Breast epithelium (tissue), 4 donors: ENCODE measurements around the gene CNGB1. TPM values are rescaled to one million over a fixed set of nuclear protein-coding genes. Genes with fewer than 3 reads are reported as not detected.
"Not testable (repeated sequence)": the region's sequence is repeated elsewhere in the genome, so short reads cannot be mapped to it uniquely, and the experiment has no call there.

Experiments used
- DNase-seq, 2 donors: peaks; one replicate each; pipeline ENCODE4 v3.0.0-alpha.2; 2019; ENCODE audit warnings: low spot score in 2 of 2
- H3K27ac ChIP-seq, 2 donors: fragments of 200-600 bp; sonication (generic) in 1 of 2; one replicate each; pipeline ENCODE4 v1.5.1; 2016 to 2019; ENCODE audit warnings: mild to moderate bottlenecking in 1 of 2
- H3K27me3 ChIP-seq, 2 donors: fragments of 200-600 bp; sonication (generic) in 1 of 2; one replicate each; pipeline versions ENCODE4 v1.5.1 to v1.6.0; 2017 to 2019; ENCODE audit warnings: control low read depth in 1 of 2, mild to moderate bottlenecking in 1 of 2
- H3K36me3 ChIP-seq: fragments of 200-600 bp; one replicate; pipeline ENCODE4 v1.5.1; 2019
- H3K4me1 ChIP-seq, 2 donors: fragments of 200-600 bp; sonication (generic); one replicate each; pipeline ENCODE4 v1.5.1; 2016 to 2019; ENCODE audit warnings: control low read depth in 1 of 2
- H3K4me3 ChIP-seq, 3 donors: fragments of 200-600 bp; sonication (generic); 1 replicate in 2 of 3; 2 replicates in 1 of 3; pipeline ENCODE4 v1.5.1; 2016 to 2019; ENCODE audit warnings: mild to moderate bottlenecking in 3 of 3, moderate library complexity in 2 of 3
- H3K9me3 ChIP-seq, 2 donors: fragments of 200-600 bp; sonication (generic) in 1 of 2; one replicate each; pipeline ENCODE4 v1.5.1; 2016 to 2019; ENCODE audit warnings: control low read depth in 1 of 2
- POLR2A ChIP-seq: fragments of 450-650 bp; IDR thresholded peaks from one replicate; pipeline ENCODE4 v1.6.1; 2016; ENCODE audit warnings: antibody characterized with exemption, mild to moderate bottlenecking, moderate library complexity
- POLR2AphosphoS5 ChIP-seq, 3 donors: sonication (generic); formaldehyde crosslinking; IDR thresholded peaks; one replicate each; pipeline ENCODE4 v1.6.1; 2017; ENCODE audit warnings: antibody characterized with exemption in 3 of 3
- intact Hi-C: fragments of 100-400 bp; cut with DNase I; formaldehyde crosslinking; loops from one replicate; pipeline ENCODE4 v1.15.1; 2023; ENCODE audit warnings: low total_unique reads
- total RNA-seq, 3 donors: library from RNA; depleted of rRNA; stranded (reverse); fragments of >200 nt; gene quantifications; one replicate each; pipeline ENCODE4 v1.1.0, GENCODE V29; 2016
- TF ChIP-seq, protein P1 (sequence below), 3 donors: fragments of 450-650 bp; IDR thresholded peaks; one replicate each; pipeline ENCODE4 v1.5.1; 2016 to 2017; ENCODE audit warnings: antibody characterized with exemption in 3 of 3, mild to moderate bottlenecking in 3 of 3, moderate library complexity in 3 of 3

The CNGB1 gene
- total RNA-seq, 3 donors from 2014 or later = not detected

DNA sequence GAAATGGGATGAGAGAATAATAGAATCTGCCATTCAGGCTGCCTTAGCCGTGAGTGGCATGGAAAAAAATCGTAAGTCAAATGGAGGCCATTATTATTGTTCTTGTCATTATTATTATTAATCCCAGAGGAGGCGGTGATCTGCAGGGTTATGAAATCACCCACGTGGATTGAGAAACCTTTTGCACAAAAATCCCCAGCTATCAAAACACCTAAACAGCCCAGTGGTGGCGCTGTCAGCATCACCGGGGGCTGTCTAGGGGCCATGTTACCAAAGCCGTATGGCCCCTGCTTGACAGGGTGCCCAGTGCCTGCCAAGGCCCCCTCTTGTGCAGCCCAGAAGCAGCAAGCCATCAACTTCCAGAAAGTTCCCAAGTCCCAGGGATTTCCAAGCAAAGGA lies 25.2 kb downstream of the CNGB1 start:
- no peaks in the 10 kb centered on the region for H3K9me3 ChIP-seq
- H3K27ac ChIP-seq = no peak overlapping the region
- TF ChIP-seq, protein P1, sequence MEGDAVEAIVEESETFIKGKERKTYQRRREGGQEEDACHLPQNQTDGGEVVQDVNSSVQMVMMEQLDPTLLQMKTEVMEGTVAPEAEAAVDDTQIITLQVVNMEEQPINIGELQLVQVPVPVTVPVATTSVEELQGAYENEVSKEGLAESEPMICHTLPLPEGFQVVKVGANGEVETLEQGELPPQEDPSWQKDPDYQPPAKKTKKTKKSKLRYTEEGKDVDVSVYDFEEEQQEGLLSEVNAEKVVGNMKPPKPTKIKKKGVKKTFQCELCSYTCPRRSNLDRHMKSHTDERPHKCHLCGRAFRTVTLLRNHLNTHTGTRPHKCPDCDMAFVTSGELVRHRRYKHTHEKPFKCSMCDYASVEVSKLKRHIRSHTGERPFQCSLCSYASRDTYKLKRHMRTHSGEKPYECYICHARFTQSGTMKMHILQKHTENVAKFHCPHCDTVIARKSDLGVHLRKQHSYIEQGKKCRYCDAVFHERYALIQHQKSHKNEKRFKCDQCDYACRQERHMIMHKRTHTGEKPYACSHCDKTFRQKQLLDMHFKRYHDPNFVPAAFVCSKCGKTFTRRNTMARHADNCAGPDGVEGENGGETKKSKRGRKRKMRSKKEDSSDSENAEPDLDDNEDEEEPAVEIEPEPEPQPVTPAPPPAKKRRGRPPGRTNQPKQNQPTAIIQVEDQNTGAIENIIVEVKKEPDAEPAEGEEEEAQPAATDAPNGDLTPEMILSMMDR (IDR thresholded peaks at IDR 0.05) = no peak
- no peak for TF ChIP-seq POLR2AphosphoS5 (IDR thresholded peaks at IDR 0.05)
- no peak for TF ChIP-seq POLR2A
- intact Hi-C loops = no loop called here
- H3K4me1 ChIP-seq = no peaks in the 10 kb centered on the region
- no peaks in the 10 kb centered on the region for H3K36me3 ChIP-seq
- no peaks in the 10 kb centered on the region for H3K27me3 ChIP-seq
- no peak overlapping the region for H3K4me3 ChIP-seq
- DNase-seq = no peak

DNA sequence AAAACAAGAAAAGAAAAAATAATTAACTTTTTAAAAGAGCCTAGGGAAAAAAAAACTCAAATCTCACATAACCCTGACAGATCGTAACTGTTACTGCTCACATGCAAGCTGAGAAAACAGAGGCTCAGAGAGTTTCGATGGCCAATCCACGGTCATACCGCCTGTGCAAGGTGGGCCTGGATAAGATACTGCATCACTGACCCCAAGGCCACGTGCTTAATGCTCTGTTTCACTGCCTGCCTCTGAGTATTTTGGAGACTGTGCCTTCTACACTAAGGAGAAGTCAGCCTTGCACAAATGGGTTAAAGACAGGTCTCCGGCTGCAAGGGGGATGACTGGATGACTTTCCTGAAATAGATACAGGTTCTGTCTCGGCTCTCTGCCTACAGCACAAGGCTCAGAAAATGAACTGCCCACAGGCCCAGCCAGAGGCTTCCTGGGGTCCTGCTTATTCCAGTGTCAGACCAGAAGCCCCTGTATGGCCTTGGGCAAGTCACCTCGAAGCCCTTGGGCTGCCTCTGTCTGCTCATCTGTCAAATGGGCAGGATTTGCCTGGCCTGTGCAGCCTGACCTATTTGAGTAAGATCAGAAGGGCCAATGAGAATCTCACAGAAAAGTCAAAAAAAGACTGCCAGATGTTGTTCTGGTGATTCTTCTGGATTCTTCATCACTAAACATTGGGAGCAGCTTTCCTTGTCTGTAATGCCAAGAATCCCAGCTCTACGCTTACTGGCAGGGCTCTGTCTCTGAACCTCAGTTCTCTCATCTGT lies 25.8 kb downstream of the CNGB1 start:
- no peaks in the 10 kb centered on the region for H3K4me1 ChIP-seq

DNA sequence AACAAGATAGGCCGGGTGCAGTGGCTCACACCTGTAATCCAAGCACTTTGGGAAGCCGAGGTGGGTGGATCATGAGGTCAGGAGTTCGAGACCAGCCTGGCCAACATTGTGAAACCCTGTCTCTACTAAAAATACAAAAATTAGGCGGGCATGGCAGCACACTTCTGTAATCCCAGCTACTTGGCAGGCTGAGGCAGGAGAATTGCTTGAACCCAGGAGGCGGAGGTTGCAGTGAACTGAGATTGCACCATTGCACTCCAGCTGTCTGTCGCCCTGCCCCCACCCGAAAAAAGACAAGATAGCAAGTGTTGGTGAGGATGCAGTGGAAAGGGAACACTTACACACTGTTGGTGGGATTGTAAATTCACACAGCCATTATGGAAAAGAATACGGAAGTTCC lies 27.5 kb downstream of the CNGB1 start:
- H3K4me1 ChIP-seq = peaks cover 4 to 10% of the 10 kb centered on the region in 2 donors
- H3K36me3 ChIP-seq, H3K9me3 ChIP-seq, H3K27ac ChIP-seq, H3K27me3 ChIP-seq, DNase-seq, H3K4me3 ChIP-seq, intact Hi-C loops: not testable (repeated sequence)

More for the DNA sequence above, 25.8 kb downstream of the CNGB1 start:
- Histone ChIP-seq H3K27me3 (no peaks in the 10 kb centered on the region), H3K4me3 (no peak overlapping the region), H3K9me3 (no peaks in the 10 kb centered on the region), H3K36me3 (no peaks in the 10 kb centered on the region), H3K27ac (no peak overlapping the region)
- intact Hi-C loops = no loop called here
- TF ChIP-seq POLR2AphosphoS5 (IDR thresholded peaks at IDR 0.05) (no peak), POLR2A (no peak)
- TF ChIP-seq, protein P1 (IDR thresholded peaks at IDR 0.05) = no peak
- DNase-seq = no peak

DNA sequence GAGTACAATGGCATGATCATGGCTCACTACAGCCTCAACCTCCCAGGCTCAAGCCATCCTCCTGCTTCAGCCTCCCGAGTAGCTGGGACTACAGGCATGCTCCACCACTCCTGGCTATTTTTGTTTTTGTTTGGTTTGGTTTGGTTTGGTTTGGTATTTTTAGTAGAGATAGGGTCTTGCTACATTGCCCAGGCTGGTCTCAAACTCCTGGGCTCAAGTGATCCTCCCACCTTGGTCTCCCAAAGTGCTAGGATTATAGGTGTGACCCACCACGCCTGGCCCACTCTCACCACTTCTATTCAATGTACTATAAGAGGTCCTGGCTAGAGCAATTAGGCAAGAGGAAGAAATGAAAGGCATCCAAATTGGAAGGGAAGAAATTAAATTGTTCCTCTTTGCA lies 29.0 kb downstream of the CNGB1 start:
- H3K36me3 ChIP-seq, H3K9me3 ChIP-seq, intact Hi-C loops, H3K27ac ChIP-seq, H3K4me3 ChIP-seq, DNase-seq, H3K27me3 ChIP-seq: not testable (repeated sequence)
- H3K4me1 ChIP-seq = peaks cover 6 to 12% of the 10 kb centered on the region in 2 donors

DNA sequence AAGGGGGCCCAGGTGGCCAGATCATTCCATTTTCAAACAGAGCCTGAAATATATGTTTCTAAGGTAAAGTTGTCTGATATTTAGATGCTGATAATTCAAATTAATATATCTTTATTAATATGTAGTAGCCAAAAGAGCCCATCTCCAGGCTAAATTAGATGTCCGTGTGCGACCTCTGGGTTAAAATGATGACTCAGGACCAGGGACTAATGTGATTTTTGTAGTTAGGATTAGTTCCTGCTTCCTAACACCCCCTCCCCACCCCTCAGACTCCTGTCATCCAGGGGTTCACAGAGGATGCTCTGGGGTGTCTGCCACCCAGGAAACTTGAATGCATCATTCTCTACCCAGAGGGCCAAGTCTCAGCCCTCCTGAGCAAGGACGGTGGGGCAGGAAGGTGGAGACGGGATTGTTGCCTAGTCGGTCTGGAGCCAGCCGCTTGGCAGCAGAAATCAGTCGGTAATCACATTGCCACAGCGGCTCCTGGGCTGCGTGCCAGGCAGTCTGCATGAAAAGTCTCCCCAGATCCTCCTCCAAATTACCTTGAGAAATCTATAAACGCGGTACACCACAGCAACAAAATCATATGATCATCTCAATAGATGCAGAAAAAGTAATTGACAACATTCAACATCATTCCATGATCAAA lies 29.8 kb downstream of the CNGB1 start:
- Histone ChIP-seq H3K36me3 (no peaks in the 10 kb centered on the region), H3K27ac (no peak overlapping the region), H3K27me3 (no peaks in the 10 kb centered on the region), H3K9me3 (no peaks in the 10 kb centered on the region), H3K4me1 (peaks cover 6 to 12% of the 10 kb centered on the region in 2 donors), H3K4me3 (no peak overlapping the region)
- peak; percentile 65 to 78 for DNase-seq
- intact Hi-C loops = no loop called here
- TF ChIP-seq POLR2A (no peak), POLR2AphosphoS5 (IDR thresholded peaks at IDR 0.05) (peak in 1 of 3 donors; percentile 19)

DNA sequence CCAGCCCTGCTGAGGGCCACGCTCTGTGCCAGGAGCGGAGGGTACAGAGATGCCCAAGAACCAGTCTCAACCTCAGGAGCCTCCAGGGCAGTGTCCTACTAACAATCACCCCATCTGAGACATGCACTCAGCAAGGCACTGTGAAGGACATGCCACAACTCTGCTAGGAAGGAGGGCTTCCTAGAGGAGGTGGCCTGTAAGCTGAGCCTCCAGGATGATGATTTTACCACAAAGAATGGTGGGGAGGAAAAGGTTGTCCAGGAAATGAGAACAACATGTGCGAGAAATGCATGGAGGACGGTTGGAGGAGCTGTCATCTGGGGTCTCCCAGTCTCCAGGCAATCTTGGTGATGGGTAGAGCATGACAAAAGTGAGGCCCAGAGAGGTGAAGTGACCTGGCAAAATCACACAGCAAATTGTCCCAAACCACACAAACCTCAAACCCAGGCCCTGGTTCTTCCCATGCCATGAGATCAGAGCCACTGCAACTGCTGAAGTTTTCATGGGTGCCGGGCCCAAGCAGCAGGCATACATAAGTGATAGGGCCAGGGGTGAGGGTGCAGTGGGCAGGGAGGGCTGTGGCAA lies 30.5 kb downstream of the CNGB1 start:
- intact Hi-C loops = no loop called here
- Histone ChIP-seq H3K36me3 (no peaks in the 10 kb centered on the region), H3K9me3 (no peaks in the 10 kb centered on the region), H3K27ac (no peak overlapping the region), H3K27me3 (no peaks in the 10 kb centered on the region), H3K4me1 (peaks cover 6 to 12% of the 10 kb centered on the region in 2 donors), H3K4me3 (no peak overlapping the region)
- no peak for DNase-seq
- TF ChIP-seq, protein P1 (IDR thresholded peaks at IDR 0.05) = no peak
- no peak for TF ChIP-seq POLR2A
- TF ChIP-seq POLR2AphosphoS5 (IDR thresholded peaks at IDR 0.05) = no peak
